ENCODE data around the gene SAMD4A.

SAMD4A gene

DNA sequence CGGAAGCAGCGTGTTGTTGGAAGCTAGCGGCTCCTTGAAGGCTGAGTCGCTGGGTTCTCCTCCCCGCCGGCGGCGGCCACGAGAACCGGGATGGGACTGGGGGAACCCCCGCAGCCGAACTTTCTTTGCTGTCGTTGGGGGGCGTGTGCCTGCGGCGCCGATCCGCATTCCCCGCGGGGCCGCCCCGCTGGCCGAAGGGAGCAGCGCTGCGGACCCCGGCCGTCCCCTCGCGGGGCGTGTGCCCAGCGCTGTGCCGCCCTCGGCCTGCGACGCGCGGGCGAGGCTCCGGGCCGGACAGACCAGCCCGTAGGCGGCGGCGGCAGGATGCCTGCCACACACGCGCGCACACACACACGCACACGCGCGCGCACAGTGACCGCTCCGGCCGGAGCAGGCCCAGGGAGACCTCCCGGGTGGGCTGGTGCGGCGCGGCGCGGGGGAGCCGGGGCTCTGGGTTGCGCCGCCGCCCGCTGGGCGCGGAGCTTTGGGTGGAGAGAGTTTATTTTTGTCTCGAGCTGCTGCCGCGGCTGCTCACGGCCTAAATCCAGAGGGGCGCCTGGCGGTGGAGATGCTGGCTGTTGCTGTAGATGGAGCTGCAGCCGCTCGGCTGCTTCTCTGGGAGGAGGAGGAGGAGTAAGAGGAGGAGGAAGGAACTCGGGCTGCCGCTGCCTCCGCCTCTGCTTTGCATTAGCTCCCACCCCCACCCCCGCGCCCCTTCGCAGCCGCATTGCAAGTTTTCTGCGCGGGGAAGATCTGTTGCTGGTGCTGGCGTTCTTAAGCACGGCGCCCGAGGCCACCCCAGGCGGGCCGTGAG is at the start of gene SAMD4A:
Gene SAMD4A (plus strand): TSS at position 719 of the 814 bp plus-strand sequence. CDS start 789 bp downstream, outside the sequence.
- peak; percentile 95 for DNase-seq (ENCODE audit: low spot score)
- peak; percentile 95 for FAIRE-seq

GRCh38 chr14:54524410-54524809 is 42.5 kb upstream of the SAMD4A start:
- DNase-seq (ENCODE audit: low spot score) (no peak), FAIRE-seq (no peak)

- no peak for FAIRE-seq
- DNase-seq (ENCODE audit: low spot score) = no peak
Measured at GRCh38 chr14:54528973-54529372, 38.0 kb upstream of the SAMD4A start.

- FAIRE-seq = peak; percentile 63
Measured at GRCh38 chr14:54529811-54530210, 37.1 kb upstream of the SAMD4A start.

DNA sequence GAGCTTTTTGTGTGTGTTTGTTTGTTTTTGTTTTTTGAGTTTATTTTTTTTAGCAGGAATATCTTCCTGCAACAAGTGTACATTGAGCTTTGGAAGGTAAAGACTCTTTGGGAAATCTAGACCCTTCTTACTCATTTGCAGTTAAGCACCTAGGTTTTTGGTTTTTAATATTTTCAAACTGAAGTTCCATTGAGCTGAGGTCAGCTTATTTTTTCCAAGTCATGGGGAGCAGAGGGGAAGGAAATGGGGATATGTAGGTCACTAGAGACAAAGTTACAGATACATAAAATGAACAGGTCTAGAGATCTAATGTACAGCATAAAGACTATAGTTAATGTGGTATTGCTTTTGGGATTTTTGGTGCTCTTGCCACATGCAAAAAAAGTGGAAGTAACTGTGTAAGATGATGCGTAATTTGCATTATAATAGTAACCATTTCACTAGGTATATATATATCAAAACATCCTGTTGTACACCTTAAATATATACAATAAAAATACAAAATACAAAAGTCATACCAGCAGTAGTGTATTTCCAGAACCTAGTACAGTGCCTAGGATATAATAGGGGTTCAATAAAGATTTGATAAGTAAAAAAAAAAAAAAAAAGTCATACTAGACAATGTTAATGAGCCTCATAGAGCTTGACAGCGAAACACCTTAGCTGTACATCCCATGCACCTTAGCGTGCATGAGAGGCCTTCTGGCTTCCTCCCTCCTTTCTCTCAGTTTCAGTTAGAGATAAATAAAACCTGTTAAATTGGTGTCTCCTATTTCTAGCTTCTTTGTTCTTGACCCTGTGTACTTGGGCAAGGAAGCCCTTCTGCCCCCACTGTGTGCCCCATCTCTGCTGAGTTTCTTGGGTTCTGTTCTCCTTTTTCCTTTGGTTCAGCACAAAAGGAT is 34.6 kb upstream of the SAMD4A start:
- no peak for FAIRE-seq
- DNase-seq (ENCODE audit: low spot score) = no peak

More at GRCh38 chr14:54529811-54530210, 37.1 kb upstream of the SAMD4A start:
- DNase-seq (ENCODE audit: low spot score) = no peak

DNA sequence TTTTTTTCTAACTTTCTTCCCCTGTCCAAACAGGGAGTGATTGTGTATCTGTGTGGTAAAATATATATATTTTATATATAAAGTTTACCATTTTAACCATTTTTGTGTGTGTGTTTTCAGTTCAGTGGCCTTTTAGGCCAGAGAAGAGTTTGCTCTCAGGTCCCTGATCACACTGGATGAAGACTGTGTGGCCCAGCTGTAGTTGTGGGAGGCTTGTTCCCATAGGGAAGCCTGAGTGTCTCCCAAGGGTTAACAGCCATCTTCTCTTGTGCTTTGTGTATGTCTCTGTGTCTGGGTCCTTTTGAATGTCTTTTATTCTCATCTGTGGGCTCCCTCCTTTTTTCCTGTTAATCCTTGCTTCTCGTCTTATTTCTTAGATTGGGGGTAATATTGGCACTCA is 33.8 kb upstream of the SAMD4A start:
- no peak for FAIRE-seq

DNA sequence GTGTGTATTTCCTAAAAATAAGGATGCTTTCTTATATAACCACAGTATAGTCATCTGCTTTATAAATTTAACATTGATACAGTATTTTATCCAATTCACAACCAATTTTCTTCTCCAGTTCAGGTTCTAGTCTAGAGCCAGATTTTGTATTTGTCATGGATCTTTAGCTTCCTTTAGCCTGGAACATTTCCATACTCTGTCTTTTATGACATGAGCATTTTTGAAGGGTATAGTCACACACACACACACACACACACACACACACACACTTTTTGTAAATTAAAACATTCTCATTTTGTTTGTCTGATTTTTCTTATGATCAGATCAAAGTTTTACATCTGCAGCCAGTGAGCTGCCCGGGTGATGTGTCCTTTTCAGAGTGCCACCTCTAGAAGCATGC is 31.8 kb upstream of the SAMD4A start:
- FAIRE-seq (no peak), DNase-seq (ENCODE audit: low spot score) (no peak)

More for the DNA sequence above, 33.8 kb upstream of the SAMD4A start:
- no peak for DNase-seq (ENCODE audit: low spot score)

- FAIRE-seq (no peak), DNase-seq (ENCODE audit: low spot score) (no peak)
Measured at GRCh38 chr14:54535646-54536045, 31.3 kb upstream of the SAMD4A start.

- no peak for FAIRE-seq
Measured at GRCh38 chr14:54537651-54538050, 29.3 kb upstream of the SAMD4A start.

GRCh38 chr14:54538055-54538454 is 28.9 kb upstream of the SAMD4A start:
- FAIRE-seq (peak; percentile 89), DNase-seq (ENCODE audit: low spot score) (no peak)

More at GRCh38 chr14:54537651-54538050, 29.3 kb upstream of the SAMD4A start:
- no peak for DNase-seq (ENCODE audit: low spot score)

DNA sequence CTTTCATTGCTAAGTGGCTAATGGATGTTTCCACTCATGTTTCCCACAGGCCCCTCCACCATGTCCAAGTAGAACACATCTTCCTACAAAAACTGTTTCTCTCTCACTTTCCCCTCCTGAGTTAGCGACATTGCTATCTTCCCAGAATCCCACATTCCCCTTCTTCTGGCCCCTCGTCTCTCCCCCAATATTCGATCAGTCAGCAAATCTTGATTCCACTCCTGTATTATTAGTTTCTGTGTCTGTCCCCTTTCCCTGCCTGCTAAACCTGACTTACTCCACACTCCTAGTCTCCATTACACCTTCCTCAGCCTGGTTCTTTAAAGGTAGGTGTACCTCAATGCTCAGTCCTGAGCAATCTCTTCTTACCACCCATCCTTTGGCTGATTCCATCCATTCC is 19.3 kb upstream of the SAMD4A start:
- DNase-seq (ENCODE audit: low spot score) (no peak), FAIRE-seq (no peak)

DNA sequence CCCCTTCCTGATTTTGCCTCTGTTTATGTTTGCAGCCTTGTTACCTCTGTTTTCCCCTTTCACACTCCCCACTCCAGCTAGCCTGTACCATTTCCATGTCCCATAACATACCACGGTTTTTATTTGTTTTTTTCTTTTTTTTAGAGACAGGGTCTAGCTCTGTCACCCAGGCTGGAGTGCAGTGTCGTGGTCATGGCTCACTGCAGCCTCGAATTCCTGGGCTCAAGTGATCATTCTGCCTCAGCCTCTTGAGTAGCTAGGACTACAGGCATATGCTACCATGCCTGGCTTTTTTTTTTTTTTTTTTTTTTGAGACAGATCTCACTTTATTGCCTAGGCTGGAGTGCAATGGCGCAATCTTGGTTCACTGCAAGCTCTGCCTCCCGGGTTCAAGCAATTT is 18.4 kb upstream of the SAMD4A start:
- FAIRE-seq = no peak
- no peak for DNase-seq (ENCODE audit: low spot score)

DNA sequence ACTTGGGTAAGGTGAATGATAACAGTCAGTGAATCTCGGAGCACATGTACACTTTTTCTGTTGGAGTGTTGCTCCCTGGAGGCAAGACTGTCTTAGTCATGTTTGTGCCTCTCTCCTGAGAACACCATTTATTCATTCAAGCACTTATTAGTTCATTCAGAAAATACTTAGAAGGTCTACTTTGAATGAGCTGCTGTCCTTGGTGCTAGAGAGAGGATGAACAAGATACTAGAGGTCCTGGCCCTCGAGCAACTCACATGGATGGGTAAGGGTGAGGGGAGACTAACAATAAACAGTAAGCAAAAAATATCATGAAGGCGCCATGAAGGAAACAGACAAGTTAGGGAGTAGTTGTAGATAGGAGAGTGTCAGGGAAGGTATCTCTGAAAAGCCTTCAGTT is 17.1 kb upstream of the SAMD4A start:
- peak; percentile 52 for FAIRE-seq
- DNase-seq (ENCODE audit: low spot score) = no peak

DNA sequence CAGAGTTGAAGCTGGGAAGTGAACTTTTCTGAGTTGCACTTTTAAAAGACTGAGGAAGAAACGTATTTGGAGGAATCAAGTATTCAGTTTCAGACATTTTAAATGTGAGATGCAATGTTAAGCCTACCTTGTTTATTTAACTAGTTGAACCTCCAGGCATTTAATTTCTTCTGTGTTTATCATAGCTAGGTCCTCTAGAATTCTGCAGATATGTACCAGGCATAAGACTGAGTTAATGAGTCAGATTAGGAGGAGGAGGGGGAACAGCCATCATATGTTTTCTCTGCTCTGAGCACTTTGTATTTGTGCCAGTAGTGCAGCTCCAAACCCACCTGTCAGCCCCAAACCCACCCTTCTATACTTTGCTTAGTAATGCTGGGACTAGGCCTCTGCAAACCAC is 16.4 kb upstream of the SAMD4A start:
- FAIRE-seq (no peak), DNase-seq (ENCODE audit: low spot score) (no peak)

DNA sequence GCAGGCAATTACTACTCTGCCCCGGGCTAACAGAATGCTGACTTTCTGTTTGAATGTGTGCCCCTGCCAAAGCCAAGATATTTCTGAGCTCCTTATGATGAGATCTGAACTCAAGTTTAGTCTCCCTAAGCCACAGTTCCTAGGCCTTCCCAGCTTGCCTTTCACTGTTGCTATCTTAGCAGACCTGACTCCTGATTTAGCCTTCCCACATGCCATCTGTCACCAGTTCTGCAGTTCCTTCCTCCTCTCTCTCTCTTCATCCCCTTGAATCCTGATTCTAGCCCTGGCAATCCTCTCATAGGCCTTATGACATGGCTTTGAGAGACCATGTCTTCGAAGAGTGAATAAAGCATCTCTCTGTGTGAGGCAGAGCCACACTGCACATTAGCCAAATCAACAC is 12.5 kb upstream of the SAMD4A start:
- no peak for FAIRE-seq
- DNase-seq (ENCODE audit: low spot score) = no peak

GRCh38 chr14:54555651-54556050 is 11.3 kb upstream of the SAMD4A start:
- no peak for FAIRE-seq
- no peak for DNase-seq (ENCODE audit: low spot score)

DNA sequence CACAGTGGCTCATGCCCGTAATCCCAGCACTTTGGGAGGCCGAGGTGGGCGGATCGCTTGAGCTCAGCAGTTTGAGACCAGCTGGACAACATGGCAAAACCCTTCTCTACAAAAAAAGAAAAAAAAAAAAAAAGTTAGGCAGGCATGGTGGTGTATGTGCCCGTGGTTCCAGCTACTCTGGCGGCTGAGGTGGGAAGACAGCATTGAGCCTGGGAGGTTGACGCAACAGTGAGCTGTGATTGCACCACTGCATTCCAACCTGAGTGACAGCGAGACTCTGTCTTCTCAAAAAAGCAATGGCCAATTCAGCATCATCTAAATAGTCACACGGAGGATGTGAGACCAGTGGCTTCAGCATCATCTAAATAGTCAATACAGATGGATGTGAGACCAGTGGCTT is 10.4 kb upstream of the SAMD4A start:
- FAIRE-seq (peak; percentile 83), DNase-seq (ENCODE audit: low spot score) (no peak)

- FAIRE-seq = peak; percentile 66
- no peak for DNase-seq (ENCODE audit: low spot score)
Measured at GRCh38 chr14:54562334-54562733, 4.6 kb upstream of the SAMD4A start.

DNA sequence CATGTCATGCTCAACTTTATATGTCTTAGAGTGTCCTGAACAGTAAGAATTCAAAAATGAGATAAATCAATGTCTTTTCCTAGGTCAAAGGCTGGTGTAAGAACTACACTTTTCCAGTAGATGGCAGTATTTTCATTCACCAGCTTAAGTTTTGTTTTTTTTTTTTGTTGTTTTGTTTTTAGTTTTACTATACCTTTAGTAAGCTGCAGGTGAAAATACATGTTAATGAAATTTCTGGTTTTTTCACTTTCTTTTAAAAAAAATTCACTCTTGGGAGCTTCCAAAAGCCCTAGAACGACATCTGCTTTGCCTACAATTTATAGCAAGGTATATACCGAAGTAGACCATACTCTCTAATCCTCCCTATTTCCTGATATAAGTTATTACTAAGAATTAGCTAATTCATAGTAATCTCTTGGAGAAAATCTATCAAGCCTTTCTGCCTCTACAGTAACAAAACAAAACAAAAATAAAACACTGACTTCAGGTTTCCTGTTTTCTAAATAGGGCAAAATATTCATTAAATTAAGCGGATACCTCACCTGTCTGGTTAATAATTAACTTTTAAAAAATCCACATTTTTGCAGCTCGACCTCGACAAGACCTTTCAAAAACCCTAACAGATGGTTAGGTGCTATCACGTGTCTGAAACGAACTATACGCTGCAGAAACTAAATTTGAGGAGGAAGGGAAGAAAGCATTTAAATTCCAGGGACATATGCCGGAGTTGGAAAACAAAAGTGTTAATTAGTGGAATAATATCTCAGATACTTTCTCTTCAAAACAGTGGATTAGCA is 2.7 kb upstream of the SAMD4A start:
- FAIRE-seq (no peak), DNase-seq (ENCODE audit: low spot score) (peak; percentile 38)

- DNase-seq (ENCODE audit: low spot score) (peak; percentile 36), FAIRE-seq (peak; percentile 20)
Measured at GRCh38 chr14:54564868-54565784, 1.8 kb upstream of the SAMD4A start.

All from urothelium cell line (cell line).